ELF-1 (cell line): Measurements from ENCODE around the gene ZFYVE28.

Experiments
- DNase-seq: peaks from one replicate; pipeline ENCODE4 v3.0.0-alpha.2; 2016; ENCODE audit warnings: low read depth, low spot score

Gene ZFYVE28

GRCh38 chr4:2261110-2261852, 157.2 kb downstream of the ZFYVE28 start:
- peak; percentile 34 for DNase-seq

- no peak for DNase-seq
These were observed 157.9 kb downstream of the ZFYVE28 start for GRCh38 chr4:2260344-2261109.

GRCh38 chr4:2259541-2260343, 158.7 kb downstream of the ZFYVE28 start:
- DNase-seq, result no peak

- DNase-seq, result no peak
These were observed 159.4 kb downstream of the ZFYVE28 start for GRCh38 chr4:2259036-2259540.

GRCh38 chr4:2258091-2259035, 160.1 kb downstream of the ZFYVE28 start:
- DNase-seq, result no peak

- no peak for DNase-seq
These were observed 160.9 kb downstream of the ZFYVE28 start for GRCh38 chr4:2257361-2258081.

GRCh38 chr4:2256781-2257191, 161.7 kb downstream of the ZFYVE28 start:
- DNase-seq, result no peak

GRCh38 chr4:2256156-2256731, 162.2 kb downstream of the ZFYVE28 start:
- DNase-seq, result peak; percentile 1

- DNase-seq, result peak; percentile 0
These were observed 162.8 kb downstream of the ZFYVE28 start for GRCh38 chr4:2255501-2256155.

- DNase-seq, result peak; percentile 0
These were observed 163.6 kb downstream of the ZFYVE28 start for GRCh38 chr4:2254665-2255500.

GRCh38 chr4:2253160-2254084, 165.0 kb downstream of the ZFYVE28 start:
- no peak for DNase-seq

GRCh38 chr4:2252530-2253091, 165.8 kb downstream of the ZFYVE28 start:
- DNase-seq, result no peak

GRCh38 chr4:2251795-2252529, 166.5 kb downstream of the ZFYVE28 start:
- DNase-seq, result no peak

- DNase-seq, result no peak
These were observed 167.2 kb downstream of the ZFYVE28 start for GRCh38 chr4:2251073-2251794.

GRCh38 chr4:2250357-2251072, 167.9 kb downstream of the ZFYVE28 start:
- DNase-seq, result no peak
